ENCODE measurements around the gene CCDC167. TPM values are rescaled to one million over a fixed set of nuclear protein-coding genes. Genes with fewer than 3 reads are reported as not detected.

Gene CCDC167
- total and polyA plus RNA-seq, 10 of the 15 experiments (the other 5 are each of a cell fraction or from before 2014, with no cell fraction given): 74.9 to 380 (median 137) TPM

GRCh38 chr6:37517411-37517812, 17.7 kb upstream of the CCDC167 start (continued):
- TF ChIP-seq ATF2 (IDR thresholded peaks at IDR 0.05; ENCODE audit: low read length) (no peak), ZNF384 (IDR thresholded peaks at IDR 0.05; ENCODE audit: borderline replicate concordance, low read depth, low read length) (peak; percentile 82), IKZF1 (conservative IDR thresholded peaks at IDR 0.05) (0 out of 2 replicates have a peak, but pooled peaks have one; percentile 1), POLR2A (IDR thresholded peaks at IDR 0.05; ENCODE audit: low read depth, low read length) (no peak), PKNOX1 (IDR thresholded peaks at IDR 0.05) (no peak), LARP7 (IDR thresholded peaks at IDR 0.05) (no peak), GABPA (IDR thresholded peaks at IDR 0.05; ENCODE audit: low read depth) (no peak), USF1 (IDR thresholded peaks at IDR 0.05; ENCODE audit: borderline replicate concordance, extremely low read length, insufficient read depth, low read depth, low read length) (no peak), MEF2A (IDR thresholded peaks at IDR 0.05; ENCODE audit: insufficient read depth, low read depth, low read length) (no peak), E2F8 (IDR thresholded peaks at IDR 0.05; ENCODE audit: low read depth, partially characterized antibody) (no peak), RELB (IDR thresholded peaks at IDR 0.05; ENCODE audit: low read depth) (no peak), KAT2A (conservative IDR thresholded peaks at IDR 0.05; ENCODE audit: control insufficient read depth, low read depth, low read length) (no peak), USF2 (IDR thresholded peaks at IDR 0.05; ENCODE audit: borderline replicate concordance, low read depth, low read length) (no peak), RAD21 (IDR thresholded peaks at IDR 0.05; ENCODE audit: insufficient read depth, low read depth, low read length) (no peak), ATF7 (IDR thresholded peaks at IDR 0.05; ENCODE audit: low read depth) (0 out of 2 replicates have a peak, but pooled peaks have one; percentile 11), SKIL (IDR thresholded peaks at IDR 0.05; ENCODE audit: low read depth, poor library complexity, severe bottlenecking) (peak; percentile 23), NFXL1 (IDR thresholded peaks at IDR 0.05; ENCODE audit: borderline replicate concordance) (no peak), PAX5 (IDR thresholded peaks at IDR 0.05; ENCODE audit: borderline replicate concordance, low read depth, low read length) (no peak), ZNF622 (IDR thresholded peaks at IDR 0.05) (no peak)
